KMS-11 (cell line): ENCODE measurements around the gene EPN3.

Experiments used
- H2AFZ ChIP-seq: fragments of 200-600 bp; sonication (generic); 2 replicates; pipeline ENCODE4 v1.6.1; 2016; ENCODE audit warnings: antibody characterized with exemption, mixed run types, low read depth
- H3K27ac ChIP-seq: fragments of 200-600 bp; sonication (generic); 2 replicates; pipeline ENCODE4 v1.6.1; 2016; ENCODE audit warnings: mild to moderate bottlenecking, mixed run types
- H3K27me3 ChIP-seq: fragments of 200-600 bp; sonication (generic); 2 replicates; pipeline ENCODE4 v1.6.1; 2017; ENCODE audit warnings: mild to moderate bottlenecking, low read depth, mixed run types, moderate library complexity; ENCODE audit not compliant: insufficient read depth
- H3K36me3 ChIP-seq: fragments of 200-600 bp; sonication (generic); 2 replicates; pipeline ENCODE4 v1.6.1; 2017; ENCODE audit warnings: mild to moderate bottlenecking, mixed run types; ENCODE audit not compliant: insufficient read depth
- H3K4me1 ChIP-seq: fragments of 200-600 bp; sonication (generic); 2 replicates; pipeline ENCODE4 v1.6.1; 2016; ENCODE audit warnings: mild to moderate bottlenecking, low read depth, mixed run types; ENCODE audit not compliant: poor library complexity, severe bottlenecking
- H3K4me2 ChIP-seq: fragments of 200-600 bp; sonication (generic); 2 replicates; pipeline ENCODE4 v1.7.0; 2016; ENCODE audit warnings: mild to moderate bottlenecking, mixed run types
- H3K4me3 ChIP-seq: fragments of 200-600 bp; sonication (generic); IDR thresholded peaks from 2 replicates; pipeline ENCODE4 v1.6.1; 2017; ENCODE audit warnings: low read depth, low read length, mixed read lengths; ENCODE audit not compliant: insufficient read depth
- H3K79me2 ChIP-seq: fragments of 200-600 bp; sonication (generic); 2 replicates; pipeline ENCODE4 v1.6.1; 2016; ENCODE audit warnings: low read depth, mixed run types; ENCODE audit not compliant: insufficient read depth
- H3K9ac ChIP-seq: fragments of 200-600 bp; sonication (generic); 2 replicates; pipeline ENCODE4 v1.6.1; 2016; ENCODE audit warnings: mild to moderate bottlenecking, mixed run types
- H4K20me1 ChIP-seq: fragments of 200-600 bp; sonication (generic); 2 replicates; pipeline ENCODE4 v1.6.1; 2016; ENCODE audit warnings: mild to moderate bottlenecking, mixed run types; ENCODE audit not compliant: insufficient read depth
- TF ChIP-seq, protein P1 (sequence below): fragments of 200-600 bp; sonication (generic); conservative IDR thresholded peaks from 2 replicates; pipeline ENCODE4 v1.6.1; 2017; ENCODE audit warnings: low read depth, mild to moderate bottlenecking, antibody characterized with exemption, low read length, moderate library complexity, mixed read lengths

The EPN3 gene

GRCh38 chr17:50589095-50589705 lies 56.7 kb downstream of the EPN3 start:
- peaks cover 74% of the 10 kb centered on the region for H3K27me3 ChIP-seq
- H3K4me3 ChIP-seq: no peak overlapping the region
- TF ChIP-seq, protein P1, sequence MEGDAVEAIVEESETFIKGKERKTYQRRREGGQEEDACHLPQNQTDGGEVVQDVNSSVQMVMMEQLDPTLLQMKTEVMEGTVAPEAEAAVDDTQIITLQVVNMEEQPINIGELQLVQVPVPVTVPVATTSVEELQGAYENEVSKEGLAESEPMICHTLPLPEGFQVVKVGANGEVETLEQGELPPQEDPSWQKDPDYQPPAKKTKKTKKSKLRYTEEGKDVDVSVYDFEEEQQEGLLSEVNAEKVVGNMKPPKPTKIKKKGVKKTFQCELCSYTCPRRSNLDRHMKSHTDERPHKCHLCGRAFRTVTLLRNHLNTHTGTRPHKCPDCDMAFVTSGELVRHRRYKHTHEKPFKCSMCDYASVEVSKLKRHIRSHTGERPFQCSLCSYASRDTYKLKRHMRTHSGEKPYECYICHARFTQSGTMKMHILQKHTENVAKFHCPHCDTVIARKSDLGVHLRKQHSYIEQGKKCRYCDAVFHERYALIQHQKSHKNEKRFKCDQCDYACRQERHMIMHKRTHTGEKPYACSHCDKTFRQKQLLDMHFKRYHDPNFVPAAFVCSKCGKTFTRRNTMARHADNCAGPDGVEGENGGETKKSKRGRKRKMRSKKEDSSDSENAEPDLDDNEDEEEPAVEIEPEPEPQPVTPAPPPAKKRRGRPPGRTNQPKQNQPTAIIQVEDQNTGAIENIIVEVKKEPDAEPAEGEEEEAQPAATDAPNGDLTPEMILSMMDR: no peak
- no peak overlapping the region for H3K27ac ChIP-seq
- no peaks in the 10 kb centered on the region for H3K79me2 ChIP-seq
- no peak overlapping the region for H3K4me2 ChIP-seq
- no peak overlapping the region for H2AFZ ChIP-seq
- H4K20me1 ChIP-seq: no peaks in the 10 kb centered on the region
- no peaks in the 10 kb centered on the region for H3K36me3 ChIP-seq
- H3K9ac ChIP-seq: no peak overlapping the region
- no peaks in the 10 kb centered on the region for H3K4me1 ChIP-seq

GRCh38 chr17:50590946-50591737 lies 58.6 kb downstream of the EPN3 start:
- Histone ChIP-seq H3K27ac (no peak overlapping the region), H4K20me1 (no peaks in the 10 kb centered on the region), H3K4me2 (no peak overlapping the region), H3K4me1 (no peaks in the 10 kb centered on the region), H3K9ac (no peak overlapping the region), H3K36me3 (no peaks in the 10 kb centered on the region), H3K4me3 (no peak overlapping the region), H3K27me3 (peaks cover 76% of the 10 kb centered on the region), H2AFZ (no peak overlapping the region), H3K79me2 (no peaks in the 10 kb centered on the region)
- TF ChIP-seq, protein P1: no peak

GRCh38 chr17:50593321-50593720 lies 60.8 kb downstream of the EPN3 start:
- no peak overlapping the region for H3K4me2 ChIP-seq
- no peaks in the 10 kb centered on the region for H3K36me3 ChIP-seq
- H3K9ac ChIP-seq: no peak overlapping the region
- H3K27ac ChIP-seq: no peak overlapping the region
- H4K20me1 ChIP-seq: no peaks in the 10 kb centered on the region
- TF ChIP-seq, protein P1: no peak
- no peak overlapping the region for H2AFZ ChIP-seq
- peaks cover 72% of the 10 kb centered on the region for H3K27me3 ChIP-seq
- peaks cover under 1% of the 10 kb centered on the region for H3K4me1 ChIP-seq
- H3K79me2 ChIP-seq: no peaks in the 10 kb centered on the region
- H3K4me3 ChIP-seq: no peak overlapping the region
